ENCODE results near the gene LGALS12. TPM values are rescaled to one million over a fixed set of nuclear protein-coding genes. Genes with fewer than 3 reads are reported as not detected.

The LGALS12 gene
- total RNA-seq, 1 donor from 2014 or later, result not detected

- Mint-ChIP-seq H3K9me3 (ENCODE audit: unreplicated experiment) (no peaks in the 10 kb centered on the region), H3K27ac (ENCODE audit: unreplicated experiment) (no peak overlapping the region), H3K27me3 (ENCODE audit: low read depth, unreplicated experiment) (peaks cover 4% of the 10 kb centered on the region), H3K4me1 (ENCODE audit: low read depth, unreplicated experiment) (peaks cover 23% of the 10 kb centered on the region), H3K4me3 (ENCODE audit: unreplicated experiment) (no peak overlapping the region), H3K36me3 (ENCODE audit: low read depth, unreplicated experiment) (no peaks in the 10 kb centered on the region)
- no peak overlapping the region for H3K4me2 ChIP-seq (ENCODE audit: low read length)
- no peak overlapping the region for H2AFZ ChIP-seq (ENCODE audit: low read depth, low read length)
- no peak overlapping the region for H3K9ac ChIP-seq (ENCODE audit: low read length)
- H3K4me1 ChIP-seq (ENCODE audit: insufficient read depth, low read length), result peaks cover 34% of the 10 kb centered on the region
- no peak overlapping the region for H3K27ac ChIP-seq (ENCODE audit: low read depth, low read length)
- no peak for DNase-seq (ENCODE audit: low read depth)
- no peaks in the 10 kb centered on the region for H4K20me1 ChIP-seq (ENCODE audit: insufficient read depth, low read length)
- H3K4me3 ChIP-seq (ENCODE audit: insufficient read depth, low read depth, low read length), result no peak overlapping the region
- H3K27me3 ChIP-seq (ENCODE audit: insufficient read depth, low read length), result no peaks in the 10 kb centered on the region
- TF ChIP-seq EZH2 (IDR thresholded peaks at IDR 0.05; ENCODE audit: insufficient read depth, low read length) (no peak), CTCF (IDR thresholded peaks at IDR 0.05; ENCODE audit: insufficient read depth, low read depth, low read length) (no peak)
- no peak for FAIRE-seq
- no peaks in the 10 kb centered on the region for H3K79me2 ChIP-seq (ENCODE audit: insufficient read depth, low read length)
- H3K36me3 ChIP-seq (ENCODE audit: insufficient read depth, low read length), result no peaks in the 10 kb centered on the region
- H3K9me3 ChIP-seq (ENCODE audit: insufficient read depth, low read depth, low read length), result no peaks in the 10 kb centered on the region
These were observed 29.1 kb downstream of the LGALS12 start for GRCh38 chr11:63534895-63535461.

DNA sequence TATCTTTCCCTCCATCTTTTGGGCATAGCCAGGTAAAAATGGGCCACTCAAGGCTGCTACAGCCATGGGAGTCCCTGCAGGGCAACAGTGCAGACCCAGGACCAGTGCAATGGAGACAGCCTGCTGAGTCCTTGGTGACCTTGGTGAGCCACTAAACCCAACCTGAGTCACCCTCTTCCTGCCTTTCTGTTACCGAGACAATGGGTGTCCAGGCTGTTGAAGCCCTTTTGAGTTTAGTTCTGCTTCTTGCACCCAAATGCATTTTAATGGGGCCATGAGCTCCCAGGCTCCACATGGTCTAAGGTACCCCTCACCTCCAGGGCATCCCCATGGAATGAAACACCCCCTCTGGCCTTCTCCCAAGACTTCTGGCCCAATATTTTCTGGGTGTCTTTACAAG lies 29.9 kb downstream of the LGALS12 start:
- Histone ChIP-seq H3K79me2 (ENCODE audit: insufficient read depth, low read length) (no peaks in the 10 kb centered on the region), H3K4me3 (ENCODE audit: insufficient read depth, low read depth, low read length) (no peak overlapping the region), H3K4me1 (ENCODE audit: insufficient read depth, low read length) (peaks cover 34% of the 10 kb centered on the region), H3K27ac (ENCODE audit: low read depth, low read length) (no peak overlapping the region), H4K20me1 (ENCODE audit: insufficient read depth, low read length) (no peaks in the 10 kb centered on the region), H3K36me3 (ENCODE audit: insufficient read depth, low read length) (no peaks in the 10 kb centered on the region), H2AFZ (ENCODE audit: low read depth, low read length) (no peak overlapping the region), H3K9me3 (ENCODE audit: insufficient read depth, low read depth, low read length) (no peaks in the 10 kb centered on the region), H3K4me2 (ENCODE audit: low read length) (no peak overlapping the region), H3K9ac (ENCODE audit: low read length) (no peak overlapping the region), H3K27me3 (ENCODE audit: insufficient read depth, low read length) (no peaks in the 10 kb centered on the region)
- Mint-ChIP-seq H3K9me3 (ENCODE audit: unreplicated experiment) (no peaks in the 10 kb centered on the region), H3K27ac (ENCODE audit: unreplicated experiment) (no peak overlapping the region), H3K27me3 (ENCODE audit: low read depth, unreplicated experiment) (peaks cover 4% of the 10 kb centered on the region), H3K4me1 (ENCODE audit: low read depth, unreplicated experiment) (peaks cover 23% of the 10 kb centered on the region), H3K36me3 (ENCODE audit: low read depth, unreplicated experiment) (no peaks in the 10 kb centered on the region), H3K4me3 (ENCODE audit: unreplicated experiment) (no peak overlapping the region)
- TF ChIP-seq CTCF (IDR thresholded peaks at IDR 0.05; ENCODE audit: insufficient read depth, low read depth, low read length), result no peak
- no peak for TF ChIP-seq EZH2 (IDR thresholded peaks at IDR 0.05; ENCODE audit: insufficient read depth, low read length)
- FAIRE-seq (no peak), DNase-seq (ENCODE audit: low read depth) (no peak)

DNA sequence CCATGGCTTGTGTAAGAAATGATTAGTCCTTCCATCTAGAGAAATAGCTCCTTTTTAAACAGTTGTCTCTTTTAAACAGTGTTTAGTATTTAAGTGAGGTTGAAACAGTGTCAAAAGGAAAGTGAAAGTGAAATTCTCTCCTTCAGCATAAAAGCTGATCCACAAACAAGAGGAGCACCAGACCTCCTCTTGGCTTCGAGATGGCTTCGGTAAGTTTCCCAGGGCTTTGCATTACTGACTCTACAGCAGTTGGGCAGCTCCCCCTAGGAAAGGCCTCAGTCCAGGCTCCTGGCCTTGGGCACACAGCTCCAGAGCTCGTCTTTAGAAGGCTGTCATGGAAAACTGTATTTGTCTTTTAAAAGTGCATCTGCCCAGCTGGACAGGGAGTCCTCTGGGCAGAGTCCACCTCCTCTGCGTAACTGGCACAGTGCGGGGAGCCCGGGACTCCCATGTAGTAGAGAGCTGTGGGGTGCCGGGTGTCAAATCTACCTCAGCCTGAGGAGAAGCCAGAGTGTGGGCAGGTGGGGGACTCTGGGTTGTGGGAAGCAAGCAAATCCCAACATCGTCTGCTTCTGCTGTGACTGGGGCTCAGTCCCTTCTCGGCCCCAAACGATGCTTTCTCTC lies 30.9 kb downstream of the LGALS12 start, which contains the start of gene PLAAT4:
PLAAT4 (plus strand) TSS at position 140 of the 624 bp plus-strand sequence; CDS start at position 201, 61 bp downstream.
- DNase-seq (ENCODE audit: low read depth) (peak; percentile 59), FAIRE-seq (no peak)
- H3K27me3 ChIP-seq (ENCODE audit: insufficient read depth, low read length), result no peaks in the 10 kb centered on the region
- peaks cover 4% of the 10 kb centered on the region for H3K27me3 Mint-ChIP-seq (ENCODE audit: low read depth, unreplicated experiment)
- no peaks in the 10 kb centered on the region for H4K20me1 ChIP-seq (ENCODE audit: insufficient read depth, low read length)
- H3K4me1 ChIP-seq (ENCODE audit: insufficient read depth, low read length), result peaks cover 26% of the 10 kb centered on the region
- no peaks in the 10 kb centered on the region for H3K36me3 ChIP-seq (ENCODE audit: insufficient read depth, low read length)
- no peaks in the 10 kb centered on the region for H3K79me2 ChIP-seq (ENCODE audit: insufficient read depth, low read length)
- H3K9ac ChIP-seq (ENCODE audit: low read length), result peak within 1 kb of the TSS; percentile 32
- H3K4me2 ChIP-seq (ENCODE audit: low read length), result peak within 1 kb of the TSS; percentile 80
- H2AFZ ChIP-seq (ENCODE audit: low read depth, low read length), result peak within 1 kb of the TSS; percentile 67
- H3K4me1 Mint-ChIP-seq (ENCODE audit: low read depth, unreplicated experiment), result peaks cover 17% of the 10 kb centered on the region
- H3K9me3 Mint-ChIP-seq (ENCODE audit: unreplicated experiment), result no peaks in the 10 kb centered on the region
- no peak within 1 kb of the TSS for H3K27ac ChIP-seq (ENCODE audit: low read depth, low read length)
- no peaks in the 10 kb centered on the region for H3K9me3 ChIP-seq (ENCODE audit: insufficient read depth, low read depth, low read length)
- peak within 1 kb of the TSS; percentile 38 for H3K4me3 ChIP-seq (ENCODE audit: insufficient read depth, low read depth, low read length)
- TF ChIP-seq EZH2 (IDR thresholded peaks at IDR 0.05; ENCODE audit: insufficient read depth, low read length) (no peak), CTCF (IDR thresholded peaks at IDR 0.05; ENCODE audit: insufficient read depth, low read depth, low read length) (no peak)
- H3K4me3 Mint-ChIP-seq (ENCODE audit: unreplicated experiment), result no peak within 1 kb of the TSS
- no peak within 1 kb of the TSS for H3K27ac Mint-ChIP-seq (ENCODE audit: unreplicated experiment)
- no peaks in the 10 kb centered on the region for H3K36me3 Mint-ChIP-seq (ENCODE audit: low read depth, unreplicated experiment)

Measured in astrocyte (in vitro differentiated cells and primary cell).